Fibroblast of skin of scalp (primary cell): ENCODE data around the gene GJB5.
A peak's percentile ranks its signal among the peaks of the same experiment; 100 is the strongest.
"Not testable (repeated sequence)": the region's sequence is repeated elsewhere in the genome, so short reads cannot be mapped to it uniquely, and the experiment has no call there.

Experiments used
- DNase-seq: peaks from one replicate; pipeline ENCODE4 v3.0.0-alpha.2; 2013

Gene GJB5

DNA sequence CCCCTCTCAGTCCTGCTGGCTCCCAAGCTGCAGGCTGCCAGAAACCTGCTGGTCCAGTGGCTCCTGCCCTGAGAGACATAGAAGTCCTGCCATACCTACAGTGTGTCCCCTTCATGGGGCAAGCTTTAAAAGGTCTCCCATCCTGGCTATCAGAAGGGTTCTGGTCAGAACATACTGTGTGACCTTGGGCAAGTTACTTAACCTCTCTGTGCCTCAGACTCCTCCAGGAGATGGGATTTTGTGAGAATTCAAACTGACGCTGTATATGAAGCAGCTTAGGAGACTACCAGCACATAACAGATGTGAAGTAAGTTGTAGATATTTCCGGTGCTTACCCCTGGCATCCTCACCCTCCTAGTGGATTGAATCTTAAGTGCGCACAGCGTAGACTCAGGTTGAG lies 8.7 kb upstream of the GJB5 start:
- DNase-seq: no peak

DNA sequence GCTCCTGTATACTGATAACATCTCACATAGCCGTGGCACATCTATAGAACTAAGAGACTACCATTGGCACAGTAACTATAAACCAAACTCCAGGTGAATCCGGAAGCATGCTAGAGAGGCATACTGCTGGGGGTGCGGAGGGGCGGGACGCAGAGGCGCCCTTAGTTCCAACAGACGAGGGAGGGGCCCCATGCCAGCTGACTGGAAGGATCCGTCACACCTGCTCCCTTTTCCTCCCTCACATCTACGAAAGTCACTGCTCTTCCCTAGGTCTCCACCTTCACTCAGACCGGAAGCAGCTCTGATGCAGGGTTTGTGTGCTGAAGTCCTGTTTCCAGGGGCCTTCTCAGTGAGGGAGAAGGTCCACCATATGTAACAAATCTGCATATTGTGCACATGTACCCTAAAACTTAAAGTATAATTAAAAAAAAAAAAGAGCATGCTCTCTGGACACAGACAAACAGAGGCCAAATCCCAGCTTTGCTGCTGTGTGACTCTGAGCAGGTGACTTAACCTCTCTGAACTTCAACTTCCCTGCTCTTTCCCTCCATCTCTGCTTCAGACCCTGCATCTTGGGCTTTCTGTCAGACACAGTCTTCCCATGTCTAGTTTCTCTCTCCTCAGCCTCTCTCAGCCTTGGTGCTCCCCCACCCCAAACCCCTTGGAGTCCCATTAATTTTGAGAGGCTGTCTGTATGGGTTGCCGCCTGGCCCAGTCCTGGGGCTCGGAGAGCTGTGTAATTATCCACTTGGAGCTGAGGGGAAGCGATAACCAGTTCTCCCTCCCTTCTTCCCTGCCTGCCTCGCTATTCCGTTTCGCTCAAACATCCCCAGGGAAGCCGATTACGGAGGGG lies 7.8 kb upstream of the GJB5 start:
- no peak for DNase-seq

DNA sequence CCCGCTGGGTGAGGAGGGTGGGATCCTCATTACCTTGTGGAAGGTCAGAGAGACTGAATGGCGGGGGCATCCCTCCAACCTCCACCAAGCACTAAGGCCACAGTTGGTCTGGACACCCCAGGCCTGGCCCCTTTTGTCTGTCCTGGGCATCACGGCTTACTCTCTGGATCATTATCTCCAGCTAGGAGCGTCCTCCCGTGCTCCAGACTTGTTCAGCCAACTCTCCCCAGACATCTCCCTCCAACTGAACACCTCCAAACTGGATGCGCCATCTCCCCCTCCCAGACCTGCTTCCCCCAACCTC lies 7.3 kb upstream of the GJB5 start:
- DNase-seq: no peak

DNA sequence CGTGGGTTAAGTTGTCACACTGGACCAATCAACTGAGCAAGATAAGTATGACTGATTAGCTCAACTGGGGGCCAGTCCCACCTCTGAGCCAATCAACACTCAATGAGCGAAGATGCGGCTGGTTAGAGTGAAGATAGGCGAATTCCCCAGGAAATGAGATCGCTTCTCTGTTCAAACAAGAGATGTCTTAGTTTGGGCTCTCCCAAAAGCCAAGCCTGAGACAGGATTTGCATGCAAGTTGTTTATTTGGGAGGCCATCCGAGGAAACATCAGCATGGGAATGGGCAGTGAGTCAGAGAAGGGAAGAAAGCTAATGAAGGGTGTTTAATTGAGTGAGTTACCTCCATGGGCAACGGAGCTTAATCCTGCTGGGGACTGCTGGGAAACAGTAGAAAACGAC lies 4.9 kb upstream of the GJB5 start:
- DNase-seq: no peak

DNA sequence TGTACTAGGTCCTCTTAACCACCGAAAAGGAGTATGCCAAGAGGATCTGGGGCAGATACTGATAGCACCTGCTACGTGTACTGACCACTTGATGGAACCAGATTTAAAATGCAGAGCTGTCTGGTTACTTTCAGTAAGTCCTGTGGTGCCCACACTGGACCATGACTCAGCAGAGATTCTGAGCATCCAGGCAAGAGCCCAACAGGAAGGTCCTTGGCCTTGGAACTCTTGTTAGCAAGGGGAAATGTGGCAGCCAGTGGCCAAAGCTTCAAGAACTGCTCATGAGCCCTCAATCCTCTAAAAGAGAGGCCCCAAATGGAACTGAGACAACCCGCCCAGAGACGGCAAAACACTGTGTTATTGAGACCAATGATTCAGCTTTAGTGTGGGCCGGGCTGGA lies 4.2 kb upstream of the GJB5 start:
- DNase-seq: no peak

DNA sequence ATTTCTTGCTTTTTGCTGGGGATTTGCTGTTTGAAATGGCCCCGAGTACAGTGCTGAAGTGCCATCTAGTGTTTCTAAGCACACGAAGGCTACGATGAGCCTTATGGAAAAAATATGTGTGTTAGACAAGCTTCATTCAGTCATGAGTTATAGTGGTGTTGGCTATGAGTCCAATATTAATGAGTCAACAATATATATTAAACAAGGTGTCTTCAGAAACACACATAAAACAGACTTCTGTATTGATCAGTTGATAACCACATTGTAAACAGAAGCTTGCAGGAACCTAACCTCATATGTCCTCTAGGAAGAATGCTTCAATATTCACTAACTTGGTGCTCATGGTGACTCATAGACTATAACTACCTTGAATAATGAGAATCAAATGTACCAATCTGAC lies 1.7 kb upstream of the GJB5 start:
- no peak for DNase-seq

DNA sequence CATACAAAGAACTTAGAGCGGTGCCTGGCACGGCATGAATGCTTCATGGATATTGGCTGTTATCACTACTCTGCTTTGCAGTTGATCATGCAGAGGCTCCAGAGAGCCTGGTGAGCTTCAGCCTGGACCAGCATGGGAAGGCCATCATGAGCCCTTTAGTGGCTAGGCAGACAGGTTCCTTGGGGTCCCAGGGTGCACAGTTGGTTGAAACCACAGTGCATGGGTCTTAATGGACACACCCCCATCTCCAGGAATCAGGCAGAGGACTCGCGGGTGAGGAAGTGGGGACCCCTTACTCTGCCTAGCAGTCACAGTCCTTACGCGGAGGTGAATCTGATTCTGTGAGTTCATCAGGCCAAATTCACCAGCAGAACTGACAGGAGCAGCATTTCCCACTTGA lies 1.1 kb downstream of the GJB5 start:
- no peak for DNase-seq

DNA sequence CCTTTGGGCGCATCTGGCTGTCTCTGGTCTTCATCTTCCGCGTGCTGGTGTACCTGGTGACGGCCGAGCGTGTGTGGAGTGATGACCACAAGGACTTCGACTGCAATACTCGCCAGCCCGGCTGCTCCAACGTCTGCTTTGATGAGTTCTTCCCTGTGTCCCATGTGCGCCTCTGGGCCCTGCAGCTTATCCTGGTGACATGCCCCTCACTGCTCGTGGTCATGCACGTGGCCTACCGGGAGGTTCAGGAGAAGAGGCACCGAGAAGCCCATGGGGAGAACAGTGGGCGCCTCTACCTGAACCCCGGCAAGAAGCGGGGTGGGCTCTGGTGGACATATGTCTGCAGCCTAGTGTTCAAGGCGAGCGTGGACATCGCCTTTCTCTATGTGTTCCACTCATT lies 2.5 kb downstream of the GJB5 start:
- no peak for DNase-seq

DNA sequence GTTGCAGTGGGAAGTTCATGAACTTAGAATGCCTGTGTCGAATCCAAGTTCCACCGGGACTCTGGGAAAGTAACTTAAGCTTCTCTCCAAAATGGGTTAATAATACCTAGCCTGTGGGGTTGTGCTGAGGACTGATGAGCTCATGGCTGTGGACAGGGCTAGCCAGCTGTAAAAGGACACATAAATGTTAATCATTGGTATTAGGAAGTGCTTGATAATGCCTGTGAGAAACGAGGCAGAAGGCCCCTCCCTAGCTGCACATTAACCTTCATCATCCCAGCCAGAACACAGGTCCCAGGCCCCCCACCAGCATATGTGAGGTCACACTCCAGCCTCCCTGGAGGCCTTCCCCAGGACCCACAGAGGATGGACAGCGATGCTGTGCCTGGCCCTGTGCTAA lies 3.9 kb downstream of the GJB5 start:
- no peak for DNase-seq

DNA sequence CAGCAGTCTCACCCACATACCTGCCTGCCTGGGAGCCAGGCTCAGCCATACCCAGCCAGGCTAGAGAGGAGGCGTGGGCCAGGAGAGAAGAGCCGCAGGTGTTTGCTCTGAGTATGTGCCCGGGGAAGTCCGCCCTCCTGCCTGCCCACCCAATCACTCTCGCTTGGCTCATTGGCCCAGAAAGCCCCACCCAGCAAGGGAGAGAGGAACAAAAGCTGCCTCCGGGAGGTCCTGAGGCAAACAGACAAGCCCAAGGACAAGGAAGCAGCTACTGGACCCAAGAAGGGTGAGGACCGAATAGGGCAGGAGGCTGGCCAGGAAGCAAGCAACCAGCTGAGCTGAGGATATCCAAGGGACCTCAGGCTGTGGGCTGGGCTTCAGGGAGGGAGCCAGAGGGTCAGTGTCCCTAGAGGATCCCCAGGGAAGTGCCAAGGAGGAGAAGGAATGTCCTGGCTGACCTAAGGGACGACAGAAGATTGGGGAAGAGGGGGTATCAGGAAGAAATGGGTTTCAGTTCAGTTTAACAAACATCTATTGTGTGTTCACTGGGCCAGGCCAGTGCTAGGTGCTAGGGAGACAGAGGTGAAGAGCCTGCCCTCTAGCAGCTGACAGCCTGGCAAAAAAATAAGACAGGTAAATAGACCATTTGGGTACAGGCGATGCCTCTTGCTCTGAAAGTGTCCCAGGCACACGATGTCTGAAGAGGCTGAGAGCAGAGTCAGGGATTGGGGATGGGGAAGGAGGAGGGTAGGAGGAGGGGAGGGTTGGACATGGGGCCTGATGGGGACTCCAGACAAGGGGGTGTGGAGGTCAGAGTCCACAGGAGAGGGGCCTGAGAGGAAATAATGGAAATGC lies 4.9 kb downstream of the GJB5 start, which contains the start of gene GJB4:
TSS of gene GJB4 (plus strand) at position 238 of the 855 bp plus-strand sequence. CDS start 1,515 bp downstream, outside the sequence.
- no peak for DNase-seq

DNA sequence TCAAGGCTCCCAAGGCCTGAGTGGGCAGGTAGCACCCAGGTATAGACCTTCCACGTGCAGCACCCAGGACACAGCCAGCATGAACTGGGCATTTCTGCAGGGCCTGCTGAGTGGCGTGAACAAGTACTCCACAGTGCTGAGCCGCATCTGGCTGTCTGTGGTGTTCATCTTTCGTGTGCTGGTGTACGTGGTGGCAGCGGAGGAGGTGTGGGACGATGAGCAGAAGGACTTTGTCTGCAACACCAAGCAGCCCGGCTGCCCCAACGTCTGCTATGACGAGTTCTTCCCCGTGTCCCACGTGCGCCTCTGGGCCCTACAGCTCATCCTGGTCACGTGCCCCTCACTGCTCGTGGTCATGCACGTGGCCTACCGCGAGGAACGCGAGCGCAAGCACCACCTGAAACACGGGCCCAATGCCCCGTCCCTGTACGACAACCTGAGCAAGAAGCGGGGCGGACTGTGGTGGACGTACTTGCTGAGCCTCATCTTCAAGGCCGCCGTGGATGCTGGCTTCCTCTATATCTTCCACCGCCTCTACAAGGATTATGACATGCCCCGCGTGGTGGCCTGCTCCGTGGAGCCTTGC lies 6.4 kb downstream of the GJB5 start:
- DNase-seq: no peak

DNA sequence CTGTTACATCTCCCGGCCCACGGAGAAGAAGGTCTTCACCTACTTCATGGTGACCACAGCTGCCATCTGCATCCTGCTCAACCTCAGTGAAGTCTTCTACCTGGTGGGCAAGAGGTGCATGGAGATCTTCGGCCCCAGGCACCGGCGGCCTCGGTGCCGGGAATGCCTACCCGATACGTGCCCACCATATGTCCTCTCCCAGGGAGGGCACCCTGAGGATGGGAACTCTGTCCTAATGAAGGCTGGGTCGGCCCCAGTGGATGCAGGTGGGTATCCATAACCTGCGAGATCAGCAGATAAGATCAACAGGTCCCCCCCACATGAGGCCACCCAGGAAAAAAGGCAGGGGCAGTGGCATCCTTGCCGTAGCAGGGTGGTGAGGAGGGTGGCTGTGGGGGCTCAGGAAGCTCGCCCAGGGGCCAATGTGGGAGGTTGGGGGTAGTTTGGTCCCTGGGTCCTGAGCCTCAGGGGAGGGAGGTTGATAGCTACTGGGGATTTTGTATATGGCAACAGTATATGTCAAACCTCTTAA lies 7.0 kb downstream of the GJB5 start:
- no peak for DNase-seq

DNA sequence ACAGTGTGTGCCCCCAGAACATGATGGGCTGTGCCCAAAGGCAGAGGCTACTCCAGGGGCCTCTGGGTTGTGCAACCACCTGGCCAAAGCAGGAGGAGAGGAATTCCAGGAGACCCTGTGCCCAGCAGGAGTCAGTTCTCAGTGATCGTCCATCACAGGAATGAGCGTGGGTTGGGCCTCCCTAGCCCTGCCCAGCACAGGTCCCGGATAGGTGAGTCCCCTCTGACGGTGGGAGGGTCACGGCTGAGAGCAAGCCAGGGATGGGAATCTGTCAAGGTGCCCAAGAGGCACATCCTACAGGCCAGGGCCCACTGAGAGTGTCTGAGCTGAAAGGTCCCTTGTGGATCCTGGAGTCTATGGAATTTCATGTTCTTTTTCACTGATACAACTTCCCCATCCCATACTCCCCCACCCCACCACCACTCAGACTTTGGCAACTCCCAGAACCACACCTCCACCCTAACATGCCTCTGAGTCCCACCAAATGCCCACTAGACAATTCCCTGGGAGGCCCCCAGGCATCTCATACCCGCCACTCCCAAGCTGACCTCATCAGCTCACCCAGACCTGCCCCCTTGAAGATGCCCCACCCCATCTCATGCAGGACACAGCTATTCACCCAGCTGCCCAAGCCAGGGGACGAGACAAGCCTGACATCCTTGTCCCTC lies 7.8 kb downstream of the GJB5 start:
- no peak for DNase-seq

DNA sequence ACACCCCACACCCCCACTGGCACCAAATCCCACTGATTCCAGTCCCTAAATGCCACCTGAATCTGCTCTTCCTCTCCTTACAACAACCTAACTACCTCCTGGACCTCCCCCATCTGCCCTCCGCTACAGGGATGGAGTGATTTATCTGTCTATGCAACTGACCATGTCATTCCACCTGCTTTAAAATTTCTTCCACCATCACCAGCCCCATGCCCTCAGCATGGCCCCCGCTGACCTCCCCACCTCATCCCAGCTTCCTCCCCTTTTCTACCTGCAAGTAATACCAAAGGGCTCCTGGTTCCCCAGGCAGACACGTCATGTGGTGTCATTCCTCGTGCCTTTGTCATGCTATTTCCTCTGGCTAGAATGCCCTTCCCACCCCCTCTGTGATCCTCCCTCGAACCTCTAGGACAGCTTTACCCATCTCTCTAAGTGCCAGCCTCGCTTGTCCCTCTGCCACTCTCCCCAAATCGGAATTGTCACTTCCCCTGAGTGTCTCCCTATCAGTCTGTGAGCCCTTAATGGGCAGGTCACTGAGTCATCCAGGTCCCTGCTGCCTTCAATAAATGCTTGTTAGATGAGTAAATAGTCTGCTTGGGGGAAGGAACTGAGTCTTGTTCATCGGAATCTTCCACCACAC lies 8.4 kb downstream of the GJB5 start:
- no peak for DNase-seq

DNA sequence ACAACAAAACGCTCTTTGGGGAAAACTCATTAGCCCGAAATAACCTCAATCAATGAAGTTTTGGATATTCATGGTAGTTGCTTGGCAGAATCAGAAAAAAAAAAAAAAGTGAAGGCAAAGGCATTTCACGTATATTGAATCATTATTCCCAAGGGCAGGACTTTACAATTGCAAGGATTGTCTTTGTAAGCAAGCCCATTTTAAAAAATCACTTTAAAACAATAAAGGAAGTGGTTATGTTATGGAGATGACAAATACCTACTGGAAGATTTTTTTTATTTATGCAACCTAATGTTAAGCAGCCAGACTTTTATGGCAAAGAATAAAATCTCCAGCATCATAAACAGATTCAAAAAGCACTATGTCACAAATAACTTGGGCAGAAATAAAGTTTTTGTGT lies 14.0 kb downstream of the GJB5 start:
- peak; percentile 5 for DNase-seq

DNA sequence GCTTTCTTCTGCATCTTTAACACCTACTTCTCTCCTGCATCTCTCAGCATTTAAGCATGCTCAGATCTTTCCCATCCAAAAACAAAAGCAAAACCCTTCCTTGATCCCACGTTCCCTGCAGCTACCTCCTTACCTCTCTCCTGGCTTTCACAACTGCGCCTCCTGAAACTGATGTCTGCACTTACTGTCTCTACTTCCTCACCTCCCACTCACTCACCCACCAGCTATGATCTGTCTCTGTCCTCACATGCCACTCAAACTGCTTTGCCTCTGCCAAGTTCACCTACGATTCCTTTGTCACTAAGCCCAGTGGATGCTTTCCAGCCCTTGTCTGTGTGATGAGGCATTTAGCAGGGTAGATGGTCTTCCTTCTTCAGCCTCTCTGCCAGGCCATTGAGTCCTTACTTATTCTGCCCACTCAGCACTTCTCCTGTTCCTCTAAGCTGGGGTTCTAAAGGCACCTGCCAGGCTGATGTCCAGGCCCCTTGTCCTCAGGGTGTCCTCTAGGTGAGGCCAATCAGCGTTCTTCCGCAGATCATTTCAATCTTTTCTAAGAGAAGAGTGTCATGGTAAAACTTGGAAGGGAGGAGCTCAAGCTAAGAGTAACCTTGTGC lies 16.2 kb downstream of the GJB5 start:
- DNase-seq: no peak

DNA sequence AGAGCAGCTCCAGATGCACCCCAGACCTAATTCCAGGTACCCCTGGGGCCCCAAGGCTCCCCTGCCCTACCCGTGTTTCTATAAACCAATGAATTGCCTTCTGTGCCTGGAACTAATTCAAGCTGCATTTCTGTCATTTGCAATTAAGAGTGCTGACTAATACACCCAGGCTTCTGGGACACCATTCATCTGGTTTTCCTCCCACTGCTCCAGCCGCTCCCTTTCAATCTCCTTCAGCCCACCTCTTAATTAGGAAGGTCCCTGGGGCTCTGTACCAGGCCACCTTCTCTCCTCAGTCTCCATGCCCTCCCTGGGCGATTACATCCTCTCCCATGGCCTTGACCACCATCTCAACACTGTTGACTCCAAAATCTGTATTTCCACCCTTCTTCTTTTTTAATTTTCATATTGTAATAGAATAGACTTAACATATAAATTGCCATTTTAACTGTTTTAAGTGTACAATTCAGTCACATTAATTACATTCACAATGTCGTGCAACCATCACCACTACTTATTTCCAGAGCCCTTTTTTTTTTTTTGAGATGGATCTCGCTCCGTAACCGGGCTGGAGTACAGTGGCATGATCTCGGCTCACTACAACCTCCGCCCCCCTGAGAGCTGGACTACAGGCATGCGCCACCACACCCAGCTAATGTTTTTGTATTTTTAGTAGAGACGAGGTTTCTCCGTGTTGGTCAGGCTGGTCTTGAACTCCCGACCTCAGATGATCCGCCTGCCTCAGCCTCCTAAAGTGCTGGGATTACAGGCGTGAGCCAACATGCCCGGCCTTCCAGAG lies 16.9 kb downstream of the GJB5 start:
- no peak for DNase-seq

DNA sequence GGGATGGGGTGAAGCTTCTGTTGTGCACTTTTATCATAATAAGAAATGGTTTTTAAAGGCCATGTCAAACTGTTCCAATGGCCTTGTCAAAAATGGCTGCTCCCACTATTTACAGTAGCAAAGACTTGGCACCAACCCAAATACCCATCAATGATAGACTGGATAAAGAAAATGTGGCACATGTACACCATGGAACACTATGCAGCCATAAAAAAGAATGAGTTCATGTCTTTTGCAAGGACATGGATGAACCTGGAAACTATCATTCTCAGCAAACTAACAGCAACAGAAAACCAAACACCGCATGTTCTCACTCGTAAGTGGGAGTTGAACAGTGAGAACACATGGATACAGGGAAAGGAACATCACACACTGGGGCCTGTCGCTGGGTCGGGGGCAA lies 18.3 kb downstream of the GJB5 start:
- not testable (repeated sequence) for DNase-seq

DNA sequence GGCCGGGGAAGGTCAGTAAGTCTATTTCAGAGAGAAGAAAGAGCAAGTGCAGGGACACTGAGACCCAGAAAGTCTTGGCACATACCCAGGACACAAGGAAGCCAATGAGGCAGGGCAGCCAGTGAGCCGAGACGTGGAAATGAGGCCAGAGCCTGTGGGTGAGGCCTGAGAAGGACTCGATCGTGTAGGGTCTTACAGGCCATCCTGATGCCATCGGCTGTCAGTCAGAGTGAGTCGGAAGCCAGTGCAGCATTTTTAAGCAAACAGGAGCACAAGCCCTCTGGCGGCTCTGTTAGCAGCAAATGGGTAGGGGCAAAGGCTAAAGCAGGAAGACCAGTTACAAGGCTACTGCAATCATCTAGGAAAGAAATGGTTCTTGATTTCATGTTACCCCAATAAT lies 20.1 kb downstream of the GJB5 start:
- no peak for DNase-seq

DNA sequence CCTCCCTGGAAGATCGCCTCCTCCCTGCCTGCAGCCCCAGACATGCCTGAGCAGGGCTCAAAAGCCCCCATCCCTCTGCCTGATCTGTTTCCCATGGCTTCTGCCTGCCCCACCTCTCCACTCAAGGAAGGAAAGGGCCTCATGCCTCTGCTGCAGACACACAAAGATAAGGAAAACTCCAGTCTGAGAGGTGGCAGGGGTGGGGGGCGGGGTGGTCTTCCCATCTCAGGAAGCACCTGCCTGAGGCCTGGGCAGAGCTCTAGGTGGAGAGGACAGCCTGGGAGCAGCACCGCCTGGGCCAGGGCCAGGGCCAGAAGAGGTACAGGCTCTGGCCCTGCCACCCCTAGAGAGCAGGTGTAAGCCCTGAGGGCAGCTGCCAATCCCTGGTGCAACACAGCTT lies 22.1 kb downstream of the GJB5 start:
- no peak for DNase-seq
